ENCODE data around the gene MYRIP. TPM values are rescaled to one million over a fixed set of nuclear protein-coding genes. Genes with fewer than 3 reads are reported as not detected.
"Not testable (repeated sequence)": the region's sequence is repeated elsewhere in the genome, so short reads cannot be mapped to it uniquely, and the experiment has no call there.

MYRIP gene
- total RNA-seq, 1 donor from 2014 or later: 1.2 TPM

GRCh38 chr3:39972508-39972907 lies 163.1 kb downstream of the MYRIP start:
- no peak for ATAC-seq

- ATAC-seq: no peak
These were observed 167.8 kb downstream of the MYRIP start for GRCh38 chr3:39977058-39977794.

GRCh38 chr3:39978308-39978707 lies 168.9 kb downstream of the MYRIP start:
- ATAC-seq: no peak

- ATAC-seq: no peak
These were observed 170.6 kb downstream of the MYRIP start for GRCh38 chr3:39980058-39980457.

- ATAC-seq: no peak
These were observed 171.4 kb downstream of the MYRIP start for GRCh38 chr3:39980781-39981180.

GRCh38 chr3:39981547-39982184 lies 172.3 kb downstream of the MYRIP start:
- ATAC-seq: no peak

- ATAC-seq: no peak
These were observed 173.4 kb downstream of the MYRIP start for GRCh38 chr3:39982665-39983357.

- ATAC-seq: no peak
These were observed 180.3 kb downstream of the MYRIP start for GRCh38 chr3:39989746-39990145.

- peak; percentile 68 for ATAC-seq
These were observed 181.1 kb downstream of the MYRIP start for GRCh38 chr3:39990532-39990931.

GRCh38 chr3:40008796-40009195 lies 199.4 kb downstream of the MYRIP start:
- no peak for ATAC-seq

GRCh38 chr3:40009991-40010390 lies 200.6 kb downstream of the MYRIP start:
- ATAC-seq: no peak

GRCh38 chr3:40012381-40012780 lies 203.0 kb downstream of the MYRIP start:
- ATAC-seq: no peak

GRCh38 chr3:40016391-40016790 lies 207.0 kb downstream of the MYRIP start:
- no peak for ATAC-seq

GRCh38 chr3:40018369-40018768 lies 209.0 kb downstream of the MYRIP start:
- no peak for ATAC-seq

GRCh38 chr3:40019376-40019775 lies 210.0 kb downstream of the MYRIP start:
- no peak for ATAC-seq

- ATAC-seq: no peak
These were observed 211.3 kb downstream of the MYRIP start for GRCh38 chr3:40020689-40021088.

GRCh38 chr3:40021338-40021737 lies 211.9 kb downstream of the MYRIP start:
- no peak for ATAC-seq

GRCh38 chr3:40022297-40022827 lies 213.0 kb downstream of the MYRIP start:
- ATAC-seq: no peak

GRCh38 chr3:40024526-40024925 lies 215.1 kb downstream of the MYRIP start:
- no peak for ATAC-seq

- not testable (repeated sequence) for ATAC-seq
These were observed 216.5 kb downstream of the MYRIP start for GRCh38 chr3:40025892-40026291.

GRCh38 chr3:40035177-40035576 lies 225.8 kb downstream of the MYRIP start:
- no peak for ATAC-seq

GRCh38 chr3:40037582-40037981 lies 228.2 kb downstream of the MYRIP start:
- no peak for ATAC-seq

- ATAC-seq: no peak
These were observed 233.5 kb downstream of the MYRIP start for GRCh38 chr3:40042752-40043443.
